ENCODE measurements around the gene KRTAP5-6.
"Not testable (repeated sequence)": the region's sequence is repeated elsewhere in the genome, so short reads cannot be mapped to it uniquely, and the experiment has no call there.

KRTAP5-6 gene

GRCh38 chr11:1696608-1697570 lies at the start of gene KRTAP5-6:
TSS of gene KRTAP5-6 (plus strand) at chr11:1697195. CDS start at chr11:1697246, 51 bp downstream.
- DNase-seq: no peak

- no peak for DNase-seq
These were observed 48.9 kb upstream of the KRTAP5-6 start for GRCh38 chr11:1647901-1648652.

DNA sequence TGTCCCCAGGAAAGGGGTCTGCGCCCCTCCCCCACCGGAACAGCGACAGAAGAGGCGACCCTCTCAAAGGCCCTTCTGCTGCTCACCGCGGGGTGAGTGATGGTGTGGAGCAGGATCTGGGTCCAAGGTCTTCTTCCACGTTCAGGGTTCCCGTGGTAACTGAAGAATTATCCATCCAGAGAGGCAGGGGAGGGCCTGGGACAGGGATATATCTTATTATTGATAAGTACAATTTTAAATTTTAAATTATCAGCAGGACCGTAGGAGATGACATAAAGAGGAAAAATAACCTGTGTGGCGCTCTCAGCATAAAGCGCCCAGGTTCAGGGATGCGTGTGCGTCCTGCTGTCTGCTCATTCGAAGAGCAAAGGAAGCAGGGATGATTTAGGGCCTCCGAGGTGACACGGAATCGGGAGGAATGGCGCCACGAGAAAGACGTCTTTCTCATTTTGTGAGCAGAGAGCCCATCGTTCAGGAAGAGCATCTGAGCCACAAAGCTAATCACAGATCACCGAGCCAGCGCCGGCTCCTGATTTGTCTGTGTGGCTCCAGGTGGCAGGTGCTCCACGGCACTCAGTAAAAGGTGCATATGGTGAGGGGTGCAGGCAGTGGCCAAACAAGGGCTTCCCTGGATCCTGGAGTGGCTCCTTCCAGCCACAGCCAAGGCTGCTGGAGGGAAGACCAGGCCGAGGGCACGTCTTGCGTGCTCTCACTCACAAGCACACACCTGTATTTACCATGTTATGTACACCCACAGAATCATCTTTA lies 48.2 kb upstream of the KRTAP5-6 start:
- no peak for DNase-seq

- no peak for DNase-seq
These were observed 46.7 kb upstream of the KRTAP5-6 start for GRCh38 chr11:1650034-1650917.

GRCh38 chr11:1650918-1651262 lies 46.1 kb upstream of the KRTAP5-6 start:
- no peak for DNase-seq

DNA sequence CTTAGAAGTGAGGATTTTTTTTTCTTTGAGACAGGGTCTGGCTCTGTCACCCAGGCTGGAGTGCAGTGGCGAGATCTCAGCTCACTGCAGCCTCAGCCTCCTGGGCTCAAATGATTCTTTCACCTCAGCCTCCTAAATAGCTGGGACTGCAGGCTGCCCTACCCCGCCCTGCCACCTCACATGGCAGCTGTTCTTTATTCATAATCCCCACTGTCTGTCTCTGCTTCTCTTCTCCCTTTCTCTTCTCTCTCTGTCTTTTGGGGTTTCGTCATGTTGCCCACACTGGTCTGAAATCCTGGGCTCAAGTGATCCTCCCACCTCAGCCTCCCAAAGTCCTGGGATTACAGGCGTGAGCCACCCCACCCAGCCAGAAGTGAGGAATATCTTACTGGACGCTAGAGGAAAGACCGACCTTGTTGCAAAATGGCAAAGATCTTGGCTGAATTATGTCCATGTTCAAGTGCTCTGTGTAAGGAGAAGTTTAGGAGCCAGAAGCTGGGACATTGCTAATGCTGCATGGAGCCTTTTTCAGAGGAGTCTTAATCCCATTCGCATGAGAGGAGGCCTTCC lies 45.5 kb upstream of the KRTAP5-6 start:
- DNase-seq: no peak

DNA sequence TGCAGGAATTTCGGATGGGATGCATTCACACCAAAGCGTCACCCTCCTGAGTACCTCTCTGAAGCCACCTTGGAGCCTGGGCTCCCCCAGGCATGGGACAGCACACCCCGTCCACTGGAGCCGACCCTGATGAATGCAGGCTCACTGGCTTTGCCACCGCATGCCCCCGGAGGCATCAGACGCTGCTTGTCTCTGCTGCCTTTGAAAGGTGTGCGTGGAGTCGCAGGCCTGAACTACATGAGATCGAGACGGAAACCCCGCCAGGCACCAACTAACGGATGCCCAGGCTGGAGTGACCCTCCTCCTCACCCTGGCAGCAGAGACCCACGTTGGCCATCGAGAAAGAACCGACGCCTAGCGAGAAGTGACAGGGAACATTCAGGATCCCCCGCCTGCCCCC lies 45.0 kb upstream of the KRTAP5-6 start:
- DNase-seq: no peak

DNA sequence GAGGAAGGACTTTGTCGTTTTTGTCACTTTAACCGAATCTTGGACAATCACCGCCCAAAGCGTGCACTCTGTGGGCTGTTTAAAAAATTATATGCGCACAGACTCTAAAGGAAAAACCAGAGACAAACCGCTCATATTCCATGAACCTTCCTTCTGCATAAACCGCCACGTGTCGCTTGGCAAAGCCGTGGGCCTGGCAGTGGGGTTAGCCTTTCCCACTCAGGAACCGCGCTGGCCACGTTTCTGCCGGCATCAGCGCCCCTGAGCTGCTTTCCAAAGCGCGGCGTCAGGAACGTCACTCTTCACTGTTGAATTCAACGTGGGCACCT lies 44.6 kb upstream of the KRTAP5-6 start:
- no peak for DNase-seq

DNA sequence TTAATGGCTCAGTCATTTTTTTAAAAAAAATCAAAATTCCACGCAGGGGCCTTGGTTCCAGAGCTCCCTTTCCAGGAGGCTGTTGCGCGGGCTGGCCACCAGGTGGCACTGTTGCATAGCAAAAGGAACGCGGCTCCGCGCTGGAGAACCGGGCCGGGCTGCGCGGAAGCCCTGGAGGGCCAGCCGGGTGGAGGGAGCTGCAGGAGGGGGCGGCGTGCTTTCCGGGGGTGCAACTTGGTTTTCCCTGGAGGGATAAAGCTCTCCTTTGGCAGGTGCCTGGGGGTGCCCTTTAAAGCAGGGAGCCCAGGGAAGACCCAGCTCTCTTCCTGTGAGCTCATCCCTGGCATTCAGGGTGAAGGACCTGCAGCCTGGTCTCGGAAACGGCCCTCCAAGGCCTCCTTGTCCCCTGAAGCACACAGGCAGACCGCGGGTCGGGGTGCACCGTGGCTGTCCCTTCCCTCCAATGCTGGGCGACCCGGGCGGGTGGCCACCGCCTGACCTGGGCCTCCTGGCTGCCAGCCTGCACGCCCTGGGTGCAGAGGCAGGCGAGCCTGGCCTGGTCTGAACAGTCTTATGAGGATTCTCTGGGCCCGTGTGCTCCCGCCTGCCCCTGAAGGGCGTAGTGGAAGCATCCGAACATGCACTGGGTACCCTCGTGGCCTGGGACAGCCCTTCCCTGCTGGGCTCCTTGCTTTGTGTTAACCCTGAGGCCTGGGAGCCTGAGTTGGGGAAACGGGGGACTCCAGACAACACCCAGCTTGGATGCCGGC lies 44.0 kb upstream of the KRTAP5-6 start:
- DNase-seq: no peak

- no peak for DNase-seq
These were observed 43.2 kb upstream of the KRTAP5-6 start for GRCh38 chr11:1653541-1654387.

GRCh38 chr11:1654388-1655167 lies 42.4 kb upstream of the KRTAP5-6 start:
- DNase-seq: no peak

DNA sequence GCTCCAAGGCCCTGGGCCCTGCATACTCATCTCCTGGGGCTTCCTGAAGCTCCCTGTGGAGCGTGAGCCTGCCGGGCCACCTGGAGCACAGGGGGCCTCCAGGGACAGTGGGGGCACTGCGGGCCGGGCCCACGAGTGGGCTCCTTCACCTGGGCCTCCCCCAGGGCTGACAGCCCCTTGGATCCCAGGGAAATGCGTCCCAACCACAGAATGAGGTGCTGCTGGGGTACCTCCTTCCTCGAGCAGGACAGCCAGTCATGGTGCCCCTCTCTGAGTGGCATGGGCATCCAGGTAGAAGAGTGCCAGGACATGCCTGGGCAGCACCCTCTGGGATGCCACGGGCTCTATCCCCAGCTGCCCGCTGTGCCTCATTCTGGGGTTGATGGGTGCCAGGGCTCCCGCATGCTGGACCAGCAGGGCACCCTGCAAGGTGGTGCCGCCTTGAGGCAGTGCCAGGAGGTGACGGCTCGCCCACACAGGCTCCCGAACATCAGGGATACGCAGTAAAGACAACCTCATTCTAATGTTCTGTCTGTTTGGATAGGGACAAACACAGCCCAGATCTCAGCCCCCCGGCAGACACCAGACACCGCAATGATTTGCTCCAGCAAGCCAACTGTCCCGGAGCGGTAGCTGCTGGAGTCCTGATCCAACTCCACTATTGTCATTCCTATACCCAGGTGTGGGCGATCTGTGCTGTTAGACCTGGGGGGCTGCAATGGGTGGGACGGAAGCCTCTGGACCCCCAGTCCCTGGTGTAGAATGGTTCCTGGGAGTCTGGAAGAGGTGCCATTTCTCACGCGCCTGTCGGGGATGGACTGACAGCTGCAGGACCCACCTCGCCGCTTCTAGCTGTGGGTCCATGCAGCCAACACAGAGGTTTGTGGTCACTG lies 41.6 kb upstream of the KRTAP5-6 start:
- DNase-seq: no peak

GRCh38 chr11:1656061-1656441 lies 40.9 kb upstream of the KRTAP5-6 start:
- no peak for DNase-seq

DNA sequence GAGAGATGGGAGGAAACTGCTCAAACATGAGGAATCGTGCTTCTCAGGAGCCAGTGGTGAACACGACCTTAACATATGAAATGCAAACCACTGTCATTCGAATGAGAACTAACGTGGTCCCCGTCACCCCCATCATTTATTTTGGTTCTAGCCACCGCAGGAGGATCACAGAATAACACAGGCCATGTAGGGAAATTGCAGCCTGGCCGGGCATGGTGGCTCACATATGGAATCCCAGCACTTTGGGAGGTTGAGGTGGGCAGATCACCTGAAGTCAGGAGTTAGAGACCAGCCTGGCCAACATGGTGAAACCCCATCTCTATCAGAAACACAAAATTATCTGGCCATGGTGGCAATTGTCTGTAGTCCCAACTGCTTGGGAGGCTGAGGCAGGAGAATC lies 40.3 kb upstream of the KRTAP5-6 start:
- DNase-seq: no peak

DNA sequence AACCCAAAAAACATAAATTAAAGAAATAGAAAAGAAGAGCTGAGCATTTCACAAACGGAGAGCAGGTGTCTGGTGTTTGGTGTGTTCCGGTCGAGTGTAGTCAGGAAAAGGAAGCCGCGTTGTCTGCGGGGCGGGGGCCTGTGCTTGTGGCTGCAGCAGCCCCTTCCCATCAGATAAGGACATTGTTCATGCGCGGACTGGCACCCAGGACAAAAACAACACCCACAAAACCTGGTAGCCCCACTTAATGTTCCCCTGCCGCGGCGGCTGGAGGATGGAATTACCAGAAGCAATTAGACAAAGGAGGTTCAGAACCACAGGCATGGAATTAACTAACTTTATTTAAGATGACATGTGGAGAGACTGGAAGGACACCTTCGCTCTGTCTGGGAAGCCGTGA lies 37.5 kb upstream of the KRTAP5-6 start:
- DNase-seq: no peak

- DNase-seq: no peak
These were observed 36.7 kb upstream of the KRTAP5-6 start for GRCh38 chr11:1660111-1660867.

- not testable (repeated sequence) for DNase-seq
These were observed 35.3 kb upstream of the KRTAP5-6 start for GRCh38 chr11:1661454-1662269.

Data from SHP77 (cell line).